NOMO-1 treated with dmso at 0.1 percent for 144 hours (cell line): ENCODE results near the gene ATP6V1G2.
A peak's percentile ranks its signal among the peaks of the same experiment; 100 is the strongest.

Experiments used
- DNase-seq: peaks from one replicate; lab custom pipeline; 2025; ENCODE audit not compliant: unreplicated experiment; lab: John Stamatoyannopoulos, UW

Gene ATP6V1G2

GRCh38 chr6:31575952-31576685 lies 29.7 kb upstream of the ATP6V1G2 start:
- no peak for DNase-seq

- DNase-seq = peak; percentile 56
These were observed 29.0 kb upstream of the ATP6V1G2 start, which contains the start of gene TNF for GRCh38 chr6:31575335-31575901. TSS of gene TNF (plus strand) at chr6:31575565. CDS start at chr6:31575742, 177 bp downstream.

GRCh38 chr6:31574106-31575061 lies 28.0 kb upstream of the ATP6V1G2 start:
- no peak for DNase-seq

- no peak for DNase-seq
These were observed 27.1 kb upstream of the ATP6V1G2 start for GRCh38 chr6:31573239-31574105.

- DNase-seq = no peak
These were observed 25.9 kb upstream of the ATP6V1G2 start, which contains the start of gene LTA for GRCh38 chr6:31572041-31572911. TSS of gene LTA (plus strand) at chr6:31572289. CDS start at chr6:31572743, 454 bp downstream.

- no peak for DNase-seq
These were observed 23.6 kb upstream of the ATP6V1G2 start for GRCh38 chr6:31569861-31570536.

- peak; percentile 62 for DNase-seq
These were observed 22.1 kb upstream of the ATP6V1G2 start for GRCh38 chr6:31568537-31568961.

- DNase-seq = no peak
These were observed 21.3 kb upstream of the ATP6V1G2 start for GRCh38 chr6:31567531-31568370.

GRCh38 chr6:31560697-31561058 lies 14.3 kb upstream of the ATP6V1G2 start:
- no peak for DNase-seq

GRCh38 chr6:31559958-31560696 lies 13.7 kb upstream of the ATP6V1G2 start:
- DNase-seq = peak; percentile 95

- DNase-seq = no peak
These were observed 13.2 kb upstream of the ATP6V1G2 start for GRCh38 chr6:31559606-31559957.

GRCh38 chr6:31558631-31559500 lies 12.5 kb upstream of the ATP6V1G2 start:
- peak; percentile 99 for DNase-seq

- DNase-seq = no peak
These were observed 11.9 kb upstream of the ATP6V1G2 start for GRCh38 chr6:31558318-31558625.

- DNase-seq = no peak
These were observed 11.3 kb upstream of the ATP6V1G2 start for GRCh38 chr6:31557443-31558317.

- DNase-seq = no peak
These were observed 9.9 kb upstream of the ATP6V1G2 start for GRCh38 chr6:31556307-31556706.

- peak; percentile 81 for DNase-seq
These were observed 5.0 kb upstream of the ATP6V1G2 start for GRCh38 chr6:31551371-31551770.
